VCaP (cell line): Measurements from ENCODE around the gene NPY4R.
A peak's percentile ranks its signal among the peaks of the same experiment; 100 is the strongest.
"Not testable (repeated sequence)": the region's sequence is repeated elsewhere in the genome, so short reads cannot be mapped to it uniquely, and the experiment has no call there.

ENCODE experiments used
- H3K27ac ChIP-seq: fragments of 450-650 bp; 2 replicates; pipeline ENCODE4 v1.5.1; 2017

Gene NPY4R

DNA sequence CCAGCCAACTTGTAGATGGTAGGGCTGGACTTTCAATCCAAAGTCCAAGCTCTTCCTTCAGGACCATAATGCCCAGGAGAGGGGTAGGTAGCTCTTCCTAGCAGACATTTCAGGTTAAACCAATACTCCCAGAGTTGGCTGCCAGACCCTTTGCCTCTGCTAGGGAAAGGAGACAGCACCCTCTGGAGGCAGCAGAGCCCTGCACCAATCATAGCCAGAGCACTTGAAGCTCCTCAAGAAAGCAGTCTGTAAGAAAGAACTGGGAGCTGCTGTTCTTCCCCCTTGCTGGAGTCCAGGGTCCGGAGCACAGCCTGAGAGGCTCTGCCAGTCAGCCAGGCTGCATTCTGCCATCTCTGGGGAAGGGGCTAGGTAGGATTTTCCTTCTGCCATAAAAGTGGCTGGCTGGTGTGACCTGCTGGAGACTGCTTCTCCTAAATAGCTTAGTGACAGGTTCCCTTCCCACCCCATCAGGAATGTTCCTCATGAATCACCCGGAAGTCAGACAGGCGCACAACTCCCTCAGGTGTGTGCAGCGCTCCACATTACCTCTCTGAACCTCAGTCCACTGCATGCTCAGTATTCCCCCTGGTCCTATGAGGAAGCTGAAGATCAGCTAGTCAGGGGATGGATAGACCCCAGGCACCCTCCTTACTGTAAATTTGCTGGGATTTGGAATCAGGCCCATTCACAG, 2.5 kb upstream of the NPY4R start:
- not testable (repeated sequence) for H3K27ac ChIP-seq

DNA sequence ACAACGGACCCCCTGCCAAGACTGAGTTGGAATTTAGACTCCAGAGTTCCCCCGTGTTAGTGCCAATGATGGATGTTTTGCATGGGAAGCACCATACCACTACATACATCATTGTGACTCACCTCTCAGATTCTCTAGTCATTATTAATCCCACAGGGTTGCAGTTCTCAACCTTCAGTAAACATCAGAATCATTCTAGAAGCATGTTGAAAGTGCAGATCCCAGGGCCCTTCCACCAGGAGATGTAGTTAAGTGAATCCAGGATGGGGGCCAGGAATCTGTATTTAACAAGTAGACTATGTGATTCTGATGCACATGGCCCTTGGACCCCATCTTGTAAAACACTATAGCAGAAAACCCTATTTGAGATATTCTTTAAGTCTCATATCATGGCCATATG, 2.1 kb downstream of the NPY4R start:
- not testable (repeated sequence) for H3K27ac ChIP-seq

GRCh38 chr10:46462276-46462675, 3.5 kb downstream of the NPY4R start:
- H3K27ac ChIP-seq = not testable (repeated sequence)

DNA sequence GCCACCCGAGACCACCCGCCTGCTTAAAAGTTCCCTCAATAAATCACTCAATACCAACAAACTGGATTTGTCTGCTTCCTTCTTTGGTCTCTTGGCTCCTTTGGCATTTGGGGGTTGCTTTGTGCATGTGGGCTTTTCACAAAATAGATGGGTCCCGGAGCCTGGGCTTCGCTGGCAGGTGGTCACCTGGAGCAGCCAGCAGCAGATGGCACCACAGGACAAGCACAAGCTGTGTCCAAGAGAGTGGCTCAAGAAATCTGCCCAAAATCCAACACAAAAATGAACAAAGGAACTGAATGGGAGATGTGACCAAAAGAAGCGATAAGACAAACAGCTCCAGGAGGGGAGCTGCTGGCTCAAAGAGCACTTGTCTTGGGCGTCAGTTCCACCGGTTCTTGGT, 6.2 kb downstream of the NPY4R start:
- H3K27ac ChIP-seq = not testable (repeated sequence)

DNA sequence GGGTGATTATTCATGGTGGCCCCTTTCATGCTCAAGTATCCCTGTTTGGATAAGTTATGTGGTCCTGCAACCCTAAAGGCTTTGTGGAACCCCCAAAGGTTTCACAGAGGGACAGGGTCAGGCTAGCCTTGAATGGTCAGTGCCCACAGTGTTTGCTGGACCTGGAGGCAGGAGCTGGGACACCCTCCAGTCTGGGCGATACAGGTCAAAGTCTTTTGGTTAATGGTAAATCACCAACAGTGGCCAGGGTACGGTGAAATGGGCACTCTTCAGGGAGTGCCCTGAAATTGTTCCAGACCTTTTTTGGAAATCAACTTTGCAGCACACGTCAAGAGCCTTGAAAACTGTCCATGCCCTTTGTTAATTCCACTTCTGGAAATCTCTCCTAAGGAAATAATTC, 8.7 kb downstream of the NPY4R start:
- H3K27ac ChIP-seq = not testable (repeated sequence)

DNA sequence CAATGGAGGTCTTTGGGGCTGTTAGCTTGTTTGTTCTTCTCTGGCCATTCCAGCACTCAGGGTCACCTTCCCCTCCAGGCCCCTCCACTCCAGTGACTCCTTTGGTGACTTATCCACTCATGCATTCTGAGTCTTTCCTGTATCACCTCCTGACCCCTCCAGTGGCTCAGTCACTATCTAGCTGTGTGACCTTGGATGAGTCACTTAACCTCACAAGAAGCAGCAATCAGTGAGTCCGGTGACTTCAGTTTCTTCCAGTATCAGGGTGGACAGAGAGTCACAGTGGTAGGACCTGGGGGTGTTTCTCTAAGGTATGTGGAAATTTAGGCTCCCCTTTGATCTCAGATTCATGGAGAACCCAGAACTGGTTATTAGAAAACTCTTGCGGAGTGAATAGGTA, 9.8 kb downstream of the NPY4R start:
- H3K27ac ChIP-seq = not testable (repeated sequence)

- not testable (repeated sequence) for H3K27ac ChIP-seq
These were observed 14.4 kb downstream of the NPY4R start for GRCh38 chr10:46451365-46451764.

- H3K27ac ChIP-seq = not testable (repeated sequence)
These were observed 14.9 kb downstream of the NPY4R start for GRCh38 chr10:46450829-46451228.

DNA sequence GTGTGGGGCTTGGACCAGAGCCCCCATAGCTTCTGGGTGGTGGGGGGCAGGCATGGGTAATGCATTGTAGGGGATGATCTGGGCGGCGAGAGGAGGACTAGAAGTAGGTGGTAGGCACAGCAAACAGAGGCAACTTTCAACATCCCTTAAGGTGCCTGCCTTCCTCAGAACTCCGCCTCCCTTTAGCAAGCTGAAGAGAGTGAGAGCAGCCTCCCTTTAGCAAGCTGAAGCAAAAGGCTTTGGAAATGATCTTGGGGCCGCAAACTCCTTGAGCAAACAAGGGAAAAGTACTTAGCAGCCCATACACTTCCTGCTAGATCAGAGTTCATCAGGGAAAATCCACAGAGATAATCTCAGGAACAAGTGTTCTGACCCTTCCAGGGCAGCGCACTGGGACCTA, 18.3 kb downstream of the NPY4R start:
- not testable (repeated sequence) for H3K27ac ChIP-seq

DNA sequence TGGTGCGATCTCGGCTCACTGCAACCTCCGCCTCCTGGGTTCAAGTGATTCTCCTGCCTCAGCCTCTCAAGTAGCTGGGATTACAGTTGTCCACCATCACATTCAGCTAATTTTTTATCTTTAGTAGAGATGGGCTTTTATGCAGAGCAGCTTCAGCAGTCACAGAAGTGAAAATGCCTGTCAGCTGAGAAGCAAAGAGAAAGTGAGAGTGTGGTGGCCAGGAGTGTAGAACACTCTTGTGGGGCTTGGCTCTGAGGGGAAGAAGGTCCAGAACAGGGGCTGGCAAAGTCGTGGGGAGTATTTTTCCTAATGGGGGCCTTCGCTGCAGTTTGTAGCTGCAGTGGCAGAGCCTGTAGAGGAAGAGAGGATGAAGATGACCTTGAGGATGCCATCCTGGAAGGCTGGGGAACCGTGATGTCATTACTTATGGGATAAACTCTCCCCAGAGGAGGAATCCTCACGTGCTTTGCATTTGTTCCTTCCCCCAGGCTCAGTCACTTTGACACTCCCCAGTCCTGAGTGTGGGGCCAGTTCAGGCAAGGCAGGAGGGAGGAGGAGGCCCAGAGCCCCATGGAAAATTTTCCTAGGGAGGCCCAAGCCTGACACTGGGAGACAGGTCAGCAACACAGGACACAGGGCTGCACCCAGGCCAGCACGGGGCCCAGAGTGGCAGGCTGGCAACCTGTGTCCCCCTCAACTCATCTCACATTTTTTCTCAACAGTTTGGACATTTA, 20.2 kb downstream of the NPY4R start:
- H3K27ac ChIP-seq = not testable (repeated sequence)

DNA sequence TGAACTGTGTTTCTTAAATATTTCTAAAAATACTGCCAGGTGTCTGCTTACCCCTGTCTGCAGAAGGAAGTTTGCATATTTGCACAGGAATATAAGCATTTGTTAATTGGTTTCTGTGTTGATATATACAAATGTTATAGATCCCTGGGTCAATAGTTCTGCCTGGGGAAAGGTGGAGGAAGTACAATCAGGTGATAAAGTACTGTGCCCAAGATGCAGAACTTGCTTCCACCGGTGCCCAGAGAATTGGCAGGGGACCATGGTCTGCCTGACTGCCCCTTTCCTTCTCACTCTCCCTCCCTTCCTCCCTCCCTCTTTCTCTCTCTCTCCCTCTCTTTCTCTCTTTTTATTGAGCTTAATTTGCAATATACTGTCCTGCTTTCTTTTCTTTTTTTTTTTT, 22.3 kb downstream of the NPY4R start:
- H3K27ac ChIP-seq = peak overlapping the region; percentile 71

DNA sequence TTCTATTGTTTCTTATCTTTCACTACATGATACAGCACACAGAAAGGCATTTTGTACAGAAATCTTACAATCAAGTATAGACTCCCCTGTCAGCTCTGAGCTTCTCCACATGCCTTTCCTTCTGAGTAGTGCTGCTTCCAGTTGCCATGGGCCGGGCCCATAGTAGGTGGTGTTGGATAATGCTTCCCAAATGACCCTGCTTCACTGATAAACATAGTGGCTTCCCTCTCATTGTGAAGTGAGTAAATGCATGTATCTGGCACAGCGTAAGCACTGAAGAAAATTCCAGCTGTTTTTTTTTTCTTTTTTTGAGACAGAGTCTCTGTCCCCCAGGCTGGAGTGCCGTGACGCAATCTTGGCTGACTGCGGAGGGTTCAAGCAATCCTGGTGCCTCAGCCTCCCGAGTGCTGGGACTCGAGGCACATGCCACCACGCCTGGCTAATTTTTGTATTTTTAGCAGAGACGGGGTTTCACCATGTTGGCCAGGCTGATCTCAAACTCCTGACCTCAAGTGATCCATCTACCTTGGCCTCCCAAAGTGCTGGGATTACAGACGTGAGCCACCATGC, 23.0 kb downstream of the NPY4R start:
- H3K27ac ChIP-seq = peak overlapping the region; percentile 71

GRCh38 chr10:46441837-46442278, 23.9 kb downstream of the NPY4R start:
- peak overlapping the region; percentile 71; the same call in 1 of the 2 replicates for H3K27ac ChIP-seq

- H3K27ac ChIP-seq = not testable (repeated sequence)
These were observed 24.8 kb downstream of the NPY4R start for GRCh38 chr10:46440942-46441341.

GRCh38 chr10:46423550-46423949, 42.2 kb downstream of the NPY4R start:
- H3K27ac ChIP-seq = not testable (repeated sequence)

DNA sequence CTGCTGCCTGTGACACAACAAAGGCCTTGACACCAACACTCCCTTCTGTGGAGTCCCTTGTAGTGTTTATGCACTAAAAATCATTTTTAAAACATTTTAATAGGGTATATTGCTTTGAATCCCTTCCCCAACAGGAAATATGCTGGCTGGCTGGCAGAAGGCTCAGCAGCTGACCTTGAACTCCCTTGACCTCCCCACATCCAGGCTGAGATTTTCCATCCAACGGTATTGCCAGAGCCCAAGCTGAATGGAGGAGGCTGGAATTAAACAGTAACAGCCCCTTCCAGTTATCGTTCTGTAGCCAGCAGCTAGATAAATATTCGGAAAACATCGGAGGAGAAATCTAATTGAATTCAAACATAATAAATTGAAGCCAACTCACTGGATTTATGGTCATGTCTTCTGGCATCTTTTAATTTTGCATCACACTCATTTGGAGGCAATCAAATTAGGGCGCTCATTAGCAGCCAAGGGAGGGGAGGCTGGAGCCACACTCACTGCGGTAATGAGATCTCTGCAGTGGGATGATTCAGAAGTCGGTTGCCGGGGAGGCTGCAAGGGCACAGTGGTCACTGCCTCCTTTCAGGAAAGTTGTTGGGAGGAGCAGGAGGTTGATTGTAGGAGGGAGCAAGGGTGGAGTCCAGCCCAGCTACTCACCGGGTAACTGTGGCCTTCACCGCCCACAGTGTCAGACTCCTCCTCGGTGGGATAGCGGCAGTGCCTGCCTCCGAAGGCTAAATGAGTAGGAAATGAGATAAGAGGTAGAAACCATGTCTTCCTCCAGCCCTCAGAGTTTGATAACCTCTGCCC, 46.0 kb downstream of the NPY4R start:
- not testable (repeated sequence) for H3K27ac ChIP-seq

DNA sequence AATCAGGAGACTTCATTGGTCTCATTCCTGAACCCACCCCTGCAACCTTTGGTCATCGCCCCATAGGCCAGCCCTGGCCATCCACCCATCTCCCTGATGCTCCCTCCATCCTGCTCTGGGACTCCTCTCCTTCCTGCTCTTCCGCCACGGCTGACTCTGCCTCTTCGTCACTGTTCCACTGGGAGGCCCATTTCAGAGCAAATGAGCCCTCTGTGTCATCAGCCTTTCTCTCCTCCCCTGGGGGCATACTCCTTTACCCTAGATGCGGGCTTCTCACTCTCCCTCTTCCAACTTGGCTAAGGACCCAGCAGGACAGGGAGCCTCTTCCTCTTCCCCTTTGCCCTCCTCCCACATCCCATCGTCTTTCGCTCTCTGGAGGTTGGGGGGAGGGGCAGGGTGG, 47.5 kb downstream of the NPY4R start:
- peak overlapping the region; percentile 69 for H3K27ac ChIP-seq

DNA sequence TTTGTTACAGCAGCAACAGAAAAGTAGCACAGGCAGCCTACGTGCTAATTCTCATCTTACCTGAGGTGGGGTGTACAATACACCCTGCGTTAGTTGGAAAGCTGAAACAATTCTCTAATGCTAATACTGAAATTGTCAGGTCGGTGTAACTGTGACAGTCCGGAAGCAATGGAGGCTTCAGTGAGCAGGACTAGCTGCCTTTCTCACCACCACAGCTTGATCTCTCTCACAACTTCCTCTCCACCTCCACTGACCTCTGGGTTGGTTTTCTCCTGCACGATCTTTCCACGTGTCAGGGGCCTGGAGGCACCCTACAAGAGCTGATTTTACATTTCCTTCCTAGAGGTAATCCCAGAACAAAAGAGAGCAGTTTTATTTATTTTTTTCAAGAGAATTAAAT, 50.5 kb downstream of the NPY4R start:
- peak overlapping the region; percentile 56; the same call in 1 of the 2 replicates for H3K27ac ChIP-seq

DNA sequence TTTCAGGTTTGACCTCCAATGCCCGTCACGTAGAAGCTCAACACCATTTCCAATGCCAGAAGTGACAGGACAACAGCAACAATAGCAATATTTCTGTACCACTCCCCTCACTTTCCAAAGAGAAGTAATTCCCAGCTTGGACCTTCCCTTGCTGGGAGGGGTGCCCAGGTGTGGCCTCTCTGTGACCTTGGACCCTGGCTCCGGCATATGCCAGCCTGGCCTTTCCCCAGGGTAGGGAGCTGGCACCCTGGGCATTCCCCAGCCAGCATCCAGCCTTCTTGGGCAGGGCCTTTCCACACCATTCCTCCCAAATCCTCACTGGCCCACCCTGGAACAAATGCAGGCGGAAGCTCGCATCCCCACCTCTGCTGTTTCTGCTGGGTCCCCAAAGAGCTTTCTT, 53.1 kb downstream of the NPY4R start:
- H3K27ac ChIP-seq = not testable (repeated sequence)

GRCh38 chr10:46411123-46411522, 54.6 kb downstream of the NPY4R start:
- H3K27ac ChIP-seq = not testable (repeated sequence)
